Eye (tissue), 1 donor: Measurements from ENCODE around the gene RIC1.
A peak's percentile ranks its signal among the peaks of the same experiment; 100 is the strongest.
"Not testable (repeated sequence)": the region's sequence is repeated elsewhere in the genome, so short reads cannot be mapped to it uniquely, and the experiment has no call there.

Source experiments
- DNase-seq: peaks from one replicate; pipeline ENCODE4 v3.0.0-alpha.2; 2015

The RIC1 gene

DNA sequence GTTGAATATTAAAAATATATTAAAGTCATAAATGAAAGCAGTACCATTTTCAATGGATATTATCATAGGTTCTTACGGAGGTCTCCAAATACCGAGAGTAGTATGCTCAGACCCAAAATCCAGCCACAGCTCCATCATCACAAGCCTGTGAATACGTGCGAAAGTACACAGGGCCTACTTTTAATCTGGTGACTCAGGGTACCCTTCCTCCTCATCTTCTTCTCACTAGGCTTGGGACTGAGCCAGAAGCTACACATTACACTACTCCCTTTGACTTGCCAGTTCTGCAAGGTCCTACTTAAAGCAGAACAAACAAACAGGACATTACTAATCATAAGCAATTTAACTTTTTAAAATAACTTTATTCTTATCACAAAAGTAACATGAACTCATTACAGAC is 7.6 kb upstream of the RIC1 start:
- DNase-seq = no peak

GRCh38 chr9:5622016-5622415 is 6.9 kb upstream of the RIC1 start:
- peak; percentile 9 for DNase-seq

- DNase-seq = no peak
These were observed 4.3 kb upstream of the RIC1 start for GRCh38 chr9:5624655-5625054.

DNA sequence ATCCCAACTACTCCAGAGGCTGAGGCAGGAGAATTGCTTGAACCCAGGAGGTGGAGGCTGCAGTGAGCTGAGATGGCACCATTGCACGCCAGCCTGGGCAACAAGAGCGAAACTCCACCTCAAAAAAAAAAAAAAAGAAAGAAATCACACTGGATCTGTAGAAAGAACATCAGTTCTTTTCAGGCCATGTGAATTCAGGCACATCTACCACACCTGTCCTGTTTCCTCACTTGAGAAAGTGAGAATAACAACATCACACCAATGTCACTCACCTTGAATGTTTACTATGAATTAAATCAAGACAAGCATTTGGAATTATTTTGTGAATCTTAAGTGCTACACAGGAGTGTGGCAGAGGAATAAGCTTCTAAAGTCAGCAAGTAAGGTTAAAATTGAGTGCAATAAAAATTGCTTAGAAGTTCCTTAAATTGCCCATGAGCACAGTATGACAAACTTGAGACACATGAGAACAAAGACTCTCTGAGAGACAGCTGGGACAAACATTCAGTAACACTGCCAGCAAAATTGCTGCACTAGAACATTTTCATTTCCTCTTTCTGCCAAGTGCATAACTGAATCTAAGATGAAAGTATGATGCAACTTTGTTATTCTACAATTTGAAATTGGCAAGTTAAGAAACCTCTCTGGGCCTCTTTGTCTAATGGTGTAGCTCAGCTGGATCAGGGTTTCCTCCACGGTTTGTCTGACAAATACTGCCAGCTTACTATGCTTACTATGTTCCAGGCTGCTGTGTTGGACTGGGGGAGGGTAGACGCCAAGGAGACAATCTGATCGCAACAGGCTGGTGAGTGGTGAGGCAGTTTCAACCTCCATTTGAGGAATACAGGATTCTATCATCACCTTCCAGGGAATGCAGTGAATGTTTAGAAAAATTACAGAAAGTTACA is 1.9 kb upstream of the RIC1 start:
- DNase-seq = peak; percentile 65

DNA sequence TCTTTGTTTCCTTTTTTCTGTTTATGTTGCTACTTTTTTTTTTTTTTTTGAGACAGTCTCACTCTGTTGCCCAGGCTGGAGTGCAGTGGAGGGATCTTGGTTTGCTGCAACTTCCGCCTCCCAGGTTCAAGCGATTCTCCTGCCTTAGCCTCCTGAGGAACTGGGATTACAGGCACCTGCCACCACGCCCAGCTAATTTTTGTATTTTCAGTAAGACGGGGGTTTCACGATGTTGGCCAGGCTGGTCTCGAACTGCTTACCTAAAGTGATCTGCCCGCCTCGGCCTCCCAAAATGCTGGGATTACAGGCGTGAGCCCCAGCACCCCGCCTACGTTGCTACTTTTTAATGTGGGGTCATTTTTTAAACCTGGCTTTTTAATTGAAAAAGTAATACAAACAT is 1.2 kb upstream of the RIC1 start:
- not testable (repeated sequence) for DNase-seq

DNA sequence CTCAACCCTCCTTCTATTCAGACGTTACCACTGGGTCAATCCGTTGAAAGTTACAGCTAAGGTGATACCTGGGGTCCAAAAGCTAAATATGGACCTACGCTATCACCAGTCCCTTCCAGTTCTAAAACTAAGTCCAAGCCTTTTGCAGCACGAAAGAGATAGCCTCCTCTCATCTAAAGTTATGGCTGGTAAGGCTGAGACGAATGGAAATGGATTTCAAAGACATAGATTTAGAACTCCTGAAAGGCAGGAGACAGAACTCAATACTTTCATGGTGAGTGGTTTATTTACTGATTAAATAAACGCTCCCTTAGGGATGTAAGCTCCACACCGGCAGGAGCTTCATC is 751 bp upstream of the RIC1 start:
- DNase-seq = no peak

DNA sequence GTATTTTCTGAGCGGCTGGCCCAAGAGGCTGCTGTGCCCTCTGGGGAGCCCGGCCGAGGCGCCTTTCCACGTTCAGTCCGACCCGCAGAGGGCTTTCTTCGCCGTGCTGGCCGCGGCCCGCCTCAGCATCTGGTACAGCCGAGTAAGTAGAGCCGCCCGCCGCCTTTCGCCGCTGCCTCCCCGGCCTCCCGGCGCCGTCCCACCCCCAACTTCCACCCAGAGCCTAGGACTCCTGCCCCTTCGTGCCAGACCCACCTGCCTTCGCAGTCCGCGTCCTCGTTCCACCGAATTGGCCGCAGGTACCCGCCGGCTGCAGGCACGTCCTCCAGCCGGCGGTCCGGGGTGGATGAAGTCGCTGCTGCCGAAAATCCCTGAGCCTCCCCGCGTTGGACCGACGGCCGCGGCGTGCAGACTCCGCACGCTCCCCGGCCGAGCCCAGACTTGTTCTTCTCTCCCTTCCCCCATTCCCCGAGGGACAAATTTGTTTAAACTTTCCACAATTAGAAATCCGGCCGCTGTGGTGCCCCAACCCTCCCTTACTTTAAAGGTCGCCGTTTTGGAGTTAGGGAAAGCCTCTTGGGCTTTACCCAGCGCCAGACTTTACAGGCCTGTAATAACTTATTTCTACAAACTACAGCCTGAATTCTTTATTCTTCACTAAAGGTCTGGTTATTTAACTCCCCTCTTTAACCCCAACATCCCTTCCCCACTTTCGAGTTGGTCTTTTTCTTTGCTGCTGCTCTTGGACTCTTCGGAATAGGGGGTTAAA is 589 bp downstream of the RIC1 start:
- peak; percentile 87 for DNase-seq

GRCh38 chr9:5630081-5630507 is 1.2 kb downstream of the RIC1 start:
- peak; percentile 82 for DNase-seq

GRCh38 chr9:5631026-5631425 is 2.1 kb downstream of the RIC1 start:
- DNase-seq = peak; percentile 7

DNA sequence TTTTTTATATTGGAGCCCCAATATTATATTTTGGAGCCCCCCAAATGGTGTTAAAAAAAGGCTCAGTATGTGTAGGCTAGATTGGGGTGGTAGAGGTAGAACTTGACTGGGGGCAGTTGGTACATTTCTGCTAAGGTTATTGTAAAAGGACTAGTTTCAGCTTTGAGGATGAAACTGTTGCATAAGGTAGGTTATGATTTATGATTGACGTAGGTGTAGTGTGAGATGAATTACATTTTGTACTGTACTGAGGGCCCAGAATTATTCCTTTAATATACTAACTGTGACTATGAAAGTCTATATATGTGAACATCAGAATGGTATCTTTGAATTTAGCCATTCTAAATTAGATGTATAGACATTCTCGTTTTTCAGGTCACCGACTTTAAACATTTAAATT is 3.6 kb downstream of the RIC1 start:
- DNase-seq = no peak

DNA sequence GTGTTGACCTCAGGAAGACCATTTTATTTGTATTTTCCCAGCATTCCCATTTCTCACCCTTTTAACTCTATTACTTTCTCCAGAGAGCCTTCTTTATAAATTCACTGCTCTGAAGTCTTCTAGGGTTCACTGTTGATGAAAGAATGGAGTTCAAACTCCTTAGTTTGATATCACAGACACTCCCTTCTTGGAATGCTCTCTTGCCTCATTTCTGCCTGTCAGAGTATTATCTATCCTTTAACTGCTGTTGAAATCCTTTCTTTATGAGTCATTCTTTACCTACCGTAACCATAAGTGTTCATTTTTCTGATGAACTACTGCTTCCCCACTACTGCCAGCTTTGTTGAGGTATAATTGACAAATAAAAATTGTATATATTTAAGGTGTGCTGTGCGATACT is 4.3 kb downstream of the RIC1 start:
- DNase-seq = no peak

GRCh38 chr9:5635390-5635789 is 6.5 kb downstream of the RIC1 start:
- no peak for DNase-seq

- no peak for DNase-seq
These were observed 10.9 kb downstream of the RIC1 start for GRCh38 chr9:5639816-5640215.

DNA sequence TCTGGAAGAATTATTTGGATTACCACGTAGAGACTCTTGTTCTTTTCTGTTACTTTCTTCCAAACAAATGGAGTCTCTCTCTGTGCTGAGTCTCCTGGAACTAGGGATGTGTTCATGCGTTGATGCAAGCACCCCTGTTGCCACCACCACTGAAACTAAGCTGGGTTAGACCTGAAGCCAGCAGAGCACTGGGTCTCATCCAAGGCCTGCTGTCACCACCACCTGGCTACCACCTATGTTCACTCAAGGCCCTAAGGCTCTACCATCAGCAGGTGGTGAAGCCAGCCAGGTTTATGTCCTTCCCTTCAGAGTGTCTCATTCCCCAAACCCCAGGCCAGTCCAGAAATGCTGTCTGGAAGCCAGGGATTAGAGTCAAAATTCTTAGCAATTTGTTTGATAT is 13.3 kb downstream of the RIC1 start:
- DNase-seq = no peak

DNA sequence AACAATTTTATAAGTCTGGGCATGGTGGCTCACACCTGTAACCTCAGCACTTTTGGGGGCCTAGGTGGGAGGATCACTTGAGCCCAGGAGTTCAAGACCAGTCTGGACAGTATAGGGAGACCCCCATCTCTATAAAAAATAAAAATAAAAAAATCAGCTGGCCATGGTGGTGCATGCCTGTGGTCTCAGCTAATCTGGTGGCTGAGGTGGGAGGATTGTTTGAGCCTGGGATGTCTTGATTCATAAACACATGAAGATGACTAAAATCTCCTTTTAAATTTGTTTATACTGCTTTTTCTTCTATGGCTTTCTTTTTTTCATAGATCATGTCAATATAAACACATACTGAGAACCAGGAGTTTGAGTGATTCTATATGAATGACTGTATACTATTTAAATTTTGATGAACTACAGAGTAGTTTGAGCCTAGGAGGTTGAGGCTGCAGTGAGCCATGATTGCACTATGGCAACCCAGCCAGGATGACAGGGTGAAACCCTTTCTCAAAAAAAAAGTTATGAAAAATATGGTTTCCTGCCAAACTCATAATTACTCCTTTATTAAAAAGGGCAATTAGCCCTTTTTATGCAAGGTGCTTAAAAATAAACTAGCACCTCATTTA is 14.2 kb downstream of the RIC1 start:
- DNase-seq = no peak

GRCh38 chr9:5644501-5644900 is 15.6 kb downstream of the RIC1 start:
- no peak for DNase-seq

- DNase-seq = no peak
These were observed 17.2 kb downstream of the RIC1 start for GRCh38 chr9:5646116-5646515.

- DNase-seq = no peak
These were observed 21.6 kb downstream of the RIC1 start for GRCh38 chr9:5650356-5651105.

DNA sequence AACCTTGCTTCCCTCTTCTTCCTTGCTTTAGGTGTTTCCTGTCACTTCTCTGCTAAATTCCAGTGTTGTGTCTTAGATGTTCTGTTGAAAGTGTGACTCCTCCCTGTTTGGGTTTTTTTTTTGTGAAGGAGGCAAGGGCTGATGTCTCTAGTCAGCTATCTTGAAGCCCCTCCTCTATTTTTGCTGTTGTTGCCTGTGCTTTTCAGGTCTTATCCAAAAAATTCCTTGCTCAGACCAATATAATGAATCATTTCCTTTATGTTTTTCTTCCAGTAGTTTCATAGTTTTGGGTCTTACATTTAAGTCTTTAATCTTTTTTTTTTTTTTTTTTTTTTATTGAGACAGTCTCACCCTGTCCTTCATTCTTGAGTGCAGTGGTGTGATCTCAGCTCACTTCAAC is 22.3 kb downstream of the RIC1 start:
- DNase-seq = no peak

- peak; percentile 8 for DNase-seq
These were observed 23.9 kb downstream of the RIC1 start for GRCh38 chr9:5652821-5653220.

DNA sequence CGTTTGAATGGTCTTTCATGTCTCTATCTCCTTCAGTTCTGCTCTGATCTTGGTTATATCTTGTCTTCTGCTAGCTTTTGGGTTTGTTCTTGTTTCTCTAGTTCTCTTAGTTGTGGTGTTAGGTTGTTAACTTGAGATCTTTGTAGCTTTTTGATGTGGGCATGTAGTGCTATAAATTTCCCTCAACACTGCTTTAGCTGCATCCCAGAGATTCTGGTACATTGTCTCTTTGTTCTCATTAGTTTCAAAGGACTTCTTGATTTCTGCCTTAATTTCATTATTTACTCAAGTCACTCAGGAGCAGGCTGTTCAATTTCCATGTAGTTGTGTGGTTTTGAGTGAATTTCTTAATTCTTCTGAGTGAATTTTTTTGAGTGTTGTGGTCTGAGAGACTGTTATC is 33.9 kb downstream of the RIC1 start:
- DNase-seq = not testable (repeated sequence)

- DNase-seq = no peak
These were observed 36.2 kb downstream of the RIC1 start for GRCh38 chr9:5665059-5665458.

GRCh38 chr9:5667391-5667790 is 38.5 kb downstream of the RIC1 start:
- DNase-seq = no peak
